HepG2 (cell line): ENCODE data around the gene FBLN7. TPM values are rescaled to one million over a fixed set of nuclear protein-coding genes. Genes with fewer than 3 reads are reported as not detected.
A peak's percentile ranks its signal among the peaks of the same experiment; 100 is the strongest.

Source experiments
- AGO2 ChIP-seq: fragments of 200-400 bp; formaldehyde crosslinking; optimal IDR thresholded peaks from 2 replicates; pipeline ENCODE3; 2017; ENCODE audit warnings: mild to moderate bottlenecking, low read depth, low read length, moderate library complexity
- ATF7 ChIP-seq, 2 experiments: fragments of 450-650 bp in 1 of 2; sonication (generic) in 1 of 2; formaldehyde crosslinking in 1 of 2; IDR thresholded peaks; 2 replicates each; pipeline versions ENCODE4 v1.4.0 to v1.6.1; 2016 to 2020; ENCODE audit warnings: antibody characterized with exemption in 1 of 2, mild to moderate bottlenecking in 1 of 2, missing genetic modification reagents in 1 of 2
- CREBL2 ChIP-seq: sonication (generic); formaldehyde crosslinking; IDR thresholded peaks from 2 replicates; pipeline ENCODE4 v1.8.1; 2023; ENCODE audit warnings: missing genetic modification reagents, mild to moderate bottlenecking, borderline replicate concordance
- DPF2 ChIP-seq: sonication (generic); formaldehyde crosslinking; IDR thresholded peaks from 2 replicates; pipeline ENCODE4 v1.4.0; 2020; ENCODE audit warnings: mild to moderate bottlenecking, low read depth, missing genetic modification reagents, borderline replicate concordance
- ELF3 ChIP-seq: IDR thresholded peaks from 2 replicates; pipeline ENCODE4 v1.6.1; 2016; ENCODE audit warnings: missing genetic modification reagents, missing compliant biosample characterization
- EZH2 ChIP-seq: conservative IDR thresholded peaks from 2 replicates; pipeline ENCODE4 v1.6.1; 2012; ENCODE audit warnings: mild to moderate bottlenecking, low read depth, low read length, moderate library complexity
- KAT2B ChIP-seq: fragments of 150-350 bp; IDR thresholded peaks from 2 replicates; pipeline ENCODE4 v1.6.1; 2014; ENCODE audit warnings: low read depth, low read length, borderline replicate concordance
- KDM1A ChIP-seq: IDR thresholded peaks from 2 replicates; pipeline ENCODE4 v1.6.1; 2016; ENCODE audit warnings: missing compliant biosample characterization
- MYPOP ChIP-seq: sonication (generic); formaldehyde crosslinking; IDR thresholded peaks from 2 replicates; pipeline ENCODE4 v1.8.1; 2023; ENCODE audit warnings: mild to moderate bottlenecking, moderate library complexity, missing genetic modification reagents
- NFKB2 ChIP-seq: sonication (generic); formaldehyde crosslinking; IDR thresholded peaks from 2 replicates; pipeline ENCODE4 v1.4.0; 2020; ENCODE audit warnings: missing genetic modification reagents, borderline replicate concordance
- ONECUT2 ChIP-seq: sonication (generic); formaldehyde crosslinking; IDR thresholded peaks from 2 replicates; pipeline ENCODE4 v1.4.0; 2020; ENCODE audit warnings: missing genetic modification reagents
- RFX1 ChIP-seq: fragments of 450-650 bp; IDR thresholded peaks from 2 replicates; pipeline ENCODE4 v1.6.1; 2017
- SALL1 ChIP-seq: sonication (generic); formaldehyde crosslinking; IDR thresholded peaks from 2 replicates; pipeline ENCODE4 v1.8.0; 2022; ENCODE audit warnings: mild to moderate bottlenecking, missing genetic modification reagents
- SCMH1 ChIP-seq: sonication (generic); formaldehyde crosslinking; IDR thresholded peaks from 2 replicates; pipeline ENCODE4 v1.9.0; 2021; ENCODE audit warnings: missing genetic modification reagents, mild to moderate bottlenecking, borderline replicate concordance
- SMAD1 ChIP-seq: sonication (generic); formaldehyde crosslinking; IDR thresholded peaks from 2 replicates; pipeline ENCODE4 v1.4.0; 2020; ENCODE audit warnings: missing genetic modification reagents, low read depth, mild to moderate bottlenecking, borderline replicate concordance
- TBL1XR1 ChIP-seq: fragments of 150-350 bp; IDR thresholded peaks from 2 replicates; pipeline ENCODE4 v1.6.1; 2014; ENCODE audit warnings: borderline replicate concordance, low read length; ENCODE audit not compliant: partially characterized antibody
- THAP7 ChIP-seq: sonication (generic); formaldehyde crosslinking; IDR thresholded peaks from 2 replicates; pipeline ENCODE4 v1.8.1; 2023; ENCODE audit warnings: mild to moderate bottlenecking, missing genetic modification reagents
- ZBTB21 ChIP-seq: sonication (generic); formaldehyde crosslinking; IDR thresholded peaks from 2 replicates; pipeline ENCODE4 v1.4.0; 2020; ENCODE audit warnings: missing genetic modification reagents
- ZNF282 ChIP-seq: fragments of 450-650 bp; IDR thresholded peaks from 2 replicates; pipeline ENCODE4 v1.6.1; 2018; ENCODE audit not compliant: partially characterized antibody
- ZNF513 ChIP-seq: sonication (generic); formaldehyde crosslinking; conservative IDR thresholded peaks from 2 replicates; pipeline ENCODE4 v1.5.0; 2020; ENCODE audit warnings: missing genetic modification reagents
- ZNF609 ChIP-seq: sonication (generic); formaldehyde crosslinking; IDR thresholded peaks from 2 replicates; pipeline ENCODE4 v1.4.0; 2020; ENCODE audit warnings: mild to moderate bottlenecking, missing genetic modification reagents, borderline replicate concordance
- ZNF670 ChIP-seq: sonication (generic); formaldehyde crosslinking; IDR thresholded peaks from 2 replicates; pipeline ENCODE4 v1.8.0; 2022; ENCODE audit warnings: mild to moderate bottlenecking, missing genetic modification reagents, borderline replicate concordance
- polyA plus RNA-seq, 8 experiments: library from polyadenylated mRNA; depleted of rRNA in 3 of 8; stranded (reverse) in 7 of 8; unstranded in 1 of 8; fragments of >200 nt; fragmentation: Illumina TruSeq in 4 of 8; extraction: Trizol in 4 of 8; gene quantifications; 2 replicates each; pipeline versions ENCODE4 v1.2.1 to v1.2.3, GENCODE V29; 2011 to 2016; ENCODE audit warnings: low read depth in 4 of 8, missing spikeins in 1 of 8, mixed read lengths in 1 of 8; ENCODE audit not compliant: insufficient read depth in 1 of 8
- total RNA-seq, 5 experiments: library from RNA; depleted of rRNA; stranded (reverse); fragments of >200 nt; fragmentation: Illumina TruSeq; extraction: Trizol; gene quantifications; 2 replicates each; pipeline ENCODE4 v1.2.3, GENCODE V29; 2016; ENCODE audit warnings: low read depth in 1 of 5

The FBLN7 gene
- total and polyA plus RNA-seq, 2 of the 13 experiments (the other 11 are each of a cell fraction or from before 2014, with no cell fraction given), result 1.4 to 2.3 TPM

- no peak for TF ChIP-seq ELF3 (CRISPR knock-in tag)
- no peak for TF ChIP-seq ZBTB21 (CRISPR knock-in tag)
- TF ChIP-seq ZNF282, result no peak
- peak; percentile 40; the same call in 1 of the 2 replicates for TF ChIP-seq SALL1 (CRISPR knock-in tag)
- no peak for TF ChIP-seq CREBL2
- no peak for TF ChIP-seq ATF7 (IDR thresholded peaks at IDR 0.05)
- TF ChIP-seq ATF7 (CRISPR knock-in tag; IDR thresholded peaks at IDR 0.05), result no peak
- TF ChIP-seq KAT2B, result no peak
- no peak for TF ChIP-seq ZNF513
- TF ChIP-seq RFX1, result no peak
- TF ChIP-seq TBL1XR1, result no peak
- no peak for TF ChIP-seq MYPOP (CRISPR knock-in tag)
- TF ChIP-seq AGO2, result no peak
- TF ChIP-seq ONECUT2, result no peak
- TF ChIP-seq SCMH1 (CRISPR knock-in tag), result no peak
- no peak for TF ChIP-seq SMAD1 (CRISPR knock-in tag)
- TF ChIP-seq NFKB2, result no peak
- TF ChIP-seq ZNF670 (CRISPR knock-in tag), result no peak
- 0 out of 2 replicates have a peak, but pooled peaks have one; percentile 23 for TF ChIP-seq ZNF609 (CRISPR knock-in tag)
- TF ChIP-seq KDM1A (CRISPR knock-in tag), result no peak
- TF ChIP-seq DPF2, result no peak
- no peak for TF ChIP-seq EZH2
- no peak for TF ChIP-seq THAP7
Observed at GRCh38 chr2:112137516-112138158, 548 bp upstream of the FBLN7 start (continued).
